ENCODE results near the gene INTS11.

Gene INTS11

DNA sequence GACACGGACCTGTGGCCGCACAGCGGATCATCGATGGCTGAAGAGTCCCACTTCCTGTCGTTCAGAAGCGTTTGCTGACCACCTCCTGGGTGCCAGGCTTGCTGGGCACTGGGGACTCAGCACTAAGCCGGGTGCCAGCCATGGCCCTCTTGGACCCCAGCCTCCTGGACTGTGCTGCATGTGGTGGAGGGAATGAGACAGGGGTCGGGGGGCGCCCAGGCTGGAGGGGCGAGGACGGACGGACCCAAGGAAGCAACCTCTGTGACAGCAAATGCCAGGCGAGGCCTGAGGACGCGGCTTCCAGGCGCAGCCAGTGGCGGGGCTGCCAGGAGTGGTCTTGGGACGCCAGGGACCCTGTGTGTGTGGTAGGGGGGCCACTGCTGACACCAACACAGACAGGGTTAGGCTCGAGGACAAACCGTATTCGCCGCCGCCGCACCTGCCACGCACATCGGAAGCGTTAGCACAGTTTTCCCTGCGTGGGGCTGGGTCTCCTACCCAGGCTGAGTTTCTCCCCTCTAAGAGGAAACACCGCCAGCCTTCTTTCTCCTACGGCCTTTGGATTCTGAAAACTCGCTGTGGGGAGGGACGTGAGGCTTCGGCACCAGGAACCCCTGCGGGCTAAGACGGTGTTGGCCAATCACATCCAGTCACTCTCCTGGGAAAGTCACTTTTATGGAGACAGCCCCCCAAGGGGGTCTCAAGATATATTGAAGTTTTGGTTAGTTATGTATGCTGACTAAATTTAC is 36.9 kb upstream of the INTS11 start:
- ChIA-PET POLR2A (no interaction called here), CTCF (no interaction called here)
- TF ChIP-seq HDGF (IDR thresholded peaks at IDR 0.05; ENCODE audit: borderline replicate concordance) (no peak), ARNT (IDR thresholded peaks at IDR 0.05) (no peak), FOXM1 (IDR thresholded peaks at IDR 0.05; ENCODE audit: borderline replicate concordance) (no peak), NFRKB (IDR thresholded peaks at IDR 0.05) (no peak), ELF4 (IDR thresholded peaks at IDR 0.05) (no peak), BHLHE40 (IDR thresholded peaks at IDR 0.05; ENCODE audit: borderline replicate concordance) (no peak), FOXA1 (IDR thresholded peaks at IDR 0.05) (no peak), FOXK2 (IDR thresholded peaks at IDR 0.05) (no peak), SP1 (IDR thresholded peaks at IDR 0.05) (no peak), ZNF384 (IDR thresholded peaks at IDR 0.05) (no peak), TARDBP (IDR thresholded peaks at IDR 0.05) (no peak), CTBP1 (IDR thresholded peaks at IDR 0.05; ENCODE audit: borderline replicate concordance) (no peak), SUZ12 (IDR thresholded peaks at IDR 0.05) (no peak), LEF1 (IDR thresholded peaks at IDR 0.05; ENCODE audit: borderline replicate concordance) (no peak)
- TF ChIP-seq, protein P1, sequence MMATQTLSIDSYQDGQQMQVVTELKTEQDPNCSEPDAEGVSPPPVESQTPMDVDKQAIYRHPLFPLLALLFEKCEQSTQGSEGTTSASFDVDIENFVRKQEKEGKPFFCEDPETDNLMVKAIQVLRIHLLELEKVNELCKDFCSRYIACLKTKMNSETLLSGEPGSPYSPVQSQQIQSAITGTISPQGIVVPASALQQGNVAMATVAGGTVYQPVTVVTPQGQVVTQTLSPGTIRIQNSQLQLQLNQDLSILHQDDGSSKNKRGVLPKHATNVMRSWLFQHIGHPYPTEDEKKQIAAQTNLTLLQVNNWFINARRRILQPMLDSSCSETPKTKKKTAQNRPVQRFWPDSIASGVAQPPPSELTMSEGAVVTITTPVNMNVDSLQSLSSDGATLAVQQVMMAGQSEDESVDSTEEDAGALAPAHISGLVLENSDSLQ (IDR thresholded peaks at IDR 0.05) = no peak
- DNase-seq (ENCODE audit: extremely low spot score) = no peak

DNA sequence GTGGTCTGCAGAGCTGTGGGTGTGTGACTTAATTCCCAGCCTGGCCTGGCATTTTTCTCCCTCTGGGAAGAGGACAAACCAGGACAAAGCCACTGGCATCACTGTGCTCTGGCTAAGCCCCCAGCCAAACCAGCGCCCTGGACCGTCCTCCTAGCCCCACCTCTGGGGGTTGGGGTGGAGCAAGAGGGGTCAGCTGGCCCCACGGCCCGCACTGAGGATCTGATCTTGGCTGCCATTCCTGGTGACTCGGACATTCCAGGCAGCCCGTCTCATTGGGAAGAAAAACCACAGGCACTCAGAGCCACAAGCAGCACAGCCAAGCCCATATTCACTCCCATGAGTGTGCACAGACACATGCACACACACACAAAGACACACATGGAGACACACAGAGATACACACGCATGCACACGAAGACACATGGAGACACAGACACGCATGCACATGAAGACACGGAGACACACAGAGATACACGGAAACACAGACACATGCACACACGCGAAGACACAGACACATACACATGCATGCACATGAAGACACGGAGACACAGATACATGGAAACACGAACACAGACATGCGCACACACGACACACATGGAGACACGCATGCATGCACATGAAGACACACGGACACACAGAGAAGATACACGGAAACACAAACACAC is 36.2 kb upstream of the INTS11 start:
- POLR2A ChIA-PET = no interaction called here
- CTCF ChIA-PET = no interaction called here
- no peak for DNase-seq (ENCODE audit: extremely low spot score)
- no peak for TF ChIP-seq FOXA1 (IDR thresholded peaks at IDR 0.05)
- no peak for TF ChIP-seq FOXM1 (IDR thresholded peaks at IDR 0.05; ENCODE audit: borderline replicate concordance)
- TF ChIP-seq ZNF384 (IDR thresholded peaks at IDR 0.05) = no peak
- no peak for TF ChIP-seq TARDBP (IDR thresholded peaks at IDR 0.05)
- no peak for TF ChIP-seq FOXK2 (IDR thresholded peaks at IDR 0.05)
- TF ChIP-seq L3MBTL2 (conservative IDR thresholded peaks at IDR 0.05) = no peak
- no peak for TF ChIP-seq SP1 (IDR thresholded peaks at IDR 0.05)
- no peak for TF ChIP-seq SUZ12 (IDR thresholded peaks at IDR 0.05)
- no peak for TF ChIP-seq ELF4 (IDR thresholded peaks at IDR 0.05)
- TF ChIP-seq, protein P1 (IDR thresholded peaks at IDR 0.05) = no peak
- TF ChIP-seq HDGF (IDR thresholded peaks at IDR 0.05; ENCODE audit: borderline replicate concordance) = no peak
- TF ChIP-seq NFRKB (IDR thresholded peaks at IDR 0.05) = no peak

DNA sequence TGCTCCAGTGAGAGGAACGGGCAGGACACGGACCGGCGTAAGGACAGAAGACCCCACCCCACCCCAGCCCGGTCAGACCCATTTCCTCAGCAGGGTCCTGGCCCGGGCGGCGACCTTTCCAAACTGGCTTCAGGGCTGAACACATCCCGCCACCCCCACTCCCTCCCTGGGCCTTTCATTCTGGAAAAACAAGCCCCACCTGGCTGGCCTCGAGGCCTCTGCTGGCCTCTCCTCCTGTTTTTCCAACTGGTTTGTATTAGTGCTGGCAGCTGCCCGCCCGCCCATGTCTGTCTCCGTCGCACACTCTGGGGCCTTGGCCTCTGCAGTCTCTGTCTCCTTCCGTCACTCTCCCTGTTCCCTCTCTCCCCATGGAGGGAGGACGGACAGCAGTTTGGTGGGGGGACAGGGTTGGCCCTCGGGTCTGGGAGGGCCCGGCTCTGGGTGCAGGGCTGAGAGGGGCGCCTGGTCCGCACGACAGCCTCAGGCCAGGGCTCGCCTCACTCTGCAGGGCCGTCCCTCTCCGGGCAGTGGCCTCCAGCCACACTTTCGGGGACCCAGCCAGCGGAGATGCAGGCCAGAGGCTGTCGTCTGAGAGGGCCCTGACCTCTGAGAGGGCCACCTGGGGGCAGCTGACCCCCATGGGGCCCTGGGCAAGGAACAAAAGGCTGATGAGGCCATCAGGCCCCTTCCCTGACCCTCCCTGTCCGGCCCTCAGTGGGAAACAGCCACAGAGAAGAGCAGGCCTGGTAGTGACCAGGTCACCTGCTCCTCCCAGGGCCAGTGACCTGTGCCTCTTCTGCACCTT is 35.4 kb upstream of the INTS11 start:
- no peak for DNase-seq (ENCODE audit: extremely low spot score)
- TF ChIP-seq L3MBTL2 (conservative IDR thresholded peaks at IDR 0.05) (no peak), SUZ12 (IDR thresholded peaks at IDR 0.05) (no peak)
- ChIA-PET POLR2A (no interaction called here), CTCF (no interaction called here)

DNA sequence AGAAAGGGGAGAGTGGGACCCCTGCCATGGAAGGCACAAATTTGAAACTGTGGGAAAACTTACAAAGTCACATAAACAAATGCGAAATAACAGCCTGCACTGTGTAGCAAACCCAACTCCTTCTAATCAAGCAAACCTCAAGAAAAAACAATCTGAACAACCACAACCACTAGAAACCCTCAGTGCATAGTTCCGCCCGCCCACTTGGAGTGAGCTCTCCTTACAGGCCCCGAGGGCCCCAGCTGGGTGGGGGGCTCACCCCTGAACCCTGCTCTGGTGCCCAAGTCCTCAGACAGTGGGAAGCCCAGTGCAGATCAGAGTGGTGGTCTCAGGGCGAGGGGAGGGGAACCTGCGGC is 34.8 kb upstream of the INTS11 start:
- TF ChIP-seq FOXM1 (IDR thresholded peaks at IDR 0.05; ENCODE audit: borderline replicate concordance) (no peak), ZNF384 (IDR thresholded peaks at IDR 0.05) (no peak), SP1 (IDR thresholded peaks at IDR 0.05) (no peak), HDGF (IDR thresholded peaks at IDR 0.05; ENCODE audit: borderline replicate concordance) (no peak), SUZ12 (IDR thresholded peaks at IDR 0.05) (no peak), L3MBTL2 (conservative IDR thresholded peaks at IDR 0.05) (no peak), CTBP1 (IDR thresholded peaks at IDR 0.05; ENCODE audit: borderline replicate concordance) (no peak), FOXA1 (IDR thresholded peaks at IDR 0.05) (no peak), FOXK2 (IDR thresholded peaks at IDR 0.05) (no peak), TARDBP (IDR thresholded peaks at IDR 0.05) (no peak), LEF1 (IDR thresholded peaks at IDR 0.05; ENCODE audit: borderline replicate concordance) (no peak), ELF4 (IDR thresholded peaks at IDR 0.05) (no peak), BHLHE40 (IDR thresholded peaks at IDR 0.05; ENCODE audit: borderline replicate concordance) (no peak), NFRKB (IDR thresholded peaks at IDR 0.05) (no peak)
- TF ChIP-seq, protein P1 (IDR thresholded peaks at IDR 0.05) = no peak
- ChIA-PET CTCF (no interaction called here), POLR2A (interaction anchor here (2.3 kb wide), 1 partner anchor 16 kb away, joined by 8 read pairs; the partner anchor contains the start of gene AURKAIP1)
- no peak for DNase-seq (ENCODE audit: extremely low spot score)

DNA sequence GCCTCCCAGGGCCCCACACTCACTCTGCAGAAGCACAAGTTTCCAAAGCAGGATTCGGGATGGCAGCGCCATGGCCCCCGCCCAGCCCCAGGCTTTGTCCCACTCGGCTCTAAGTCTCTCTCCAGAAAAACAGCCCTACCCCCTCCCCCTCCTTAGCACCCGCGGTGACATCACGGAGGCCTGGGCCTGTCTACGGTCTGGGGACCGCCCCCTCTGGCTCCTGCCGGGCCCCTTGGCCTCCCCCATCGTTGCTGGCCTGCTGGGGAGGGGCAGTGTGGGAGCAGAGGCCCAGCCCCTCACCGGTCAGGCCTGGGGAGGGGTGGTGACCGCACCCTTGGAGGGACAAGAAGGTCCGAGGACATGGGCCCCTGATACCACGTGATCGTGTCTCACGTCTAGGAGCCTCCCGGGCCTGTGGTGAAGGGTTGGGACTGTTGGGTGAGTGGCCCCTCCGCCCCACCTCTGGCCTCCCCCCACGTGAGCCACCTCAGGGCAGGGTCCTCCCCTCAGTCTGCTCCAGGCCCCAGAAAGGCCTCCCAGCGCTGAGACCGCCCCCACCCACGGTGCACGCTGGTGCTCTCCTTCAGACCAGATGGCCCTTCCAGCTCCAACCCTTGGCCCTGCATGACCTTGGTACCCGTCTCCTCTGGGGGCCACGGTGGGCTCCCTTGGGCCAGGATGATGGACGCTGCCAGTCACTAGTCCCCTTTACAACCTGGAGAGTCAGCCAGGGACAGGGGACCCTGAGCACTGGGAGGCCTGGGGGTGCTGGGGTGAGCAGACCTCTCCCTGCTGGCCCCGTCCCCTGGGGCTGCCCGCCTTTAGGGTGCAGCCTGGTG is 34.2 kb upstream of the INTS11 start, which contains the start of gene MXRA8:
TSS of gene MXRA8 (minus strand) at position 123 of the 839 bp plus-strand sequence. CDS start at position 72, 51 bp downstream.
- no peak for TF ChIP-seq L3MBTL2 (conservative IDR thresholded peaks at IDR 0.05)
- TF ChIP-seq HDGF (IDR thresholded peaks at IDR 0.05; ENCODE audit: borderline replicate concordance) = no peak
- no peak for TF ChIP-seq BHLHE40 (IDR thresholded peaks at IDR 0.05; ENCODE audit: borderline replicate concordance)
- TF ChIP-seq LEF1 (IDR thresholded peaks at IDR 0.05; ENCODE audit: borderline replicate concordance) = no peak
- TF ChIP-seq TARDBP (IDR thresholded peaks at IDR 0.05) = no peak
- no peak for TF ChIP-seq CTBP1 (IDR thresholded peaks at IDR 0.05; ENCODE audit: borderline replicate concordance)
- no peak for TF ChIP-seq FOXA1 (IDR thresholded peaks at IDR 0.05)
- no peak for TF ChIP-seq ARNT (IDR thresholded peaks at IDR 0.05)
- TF ChIP-seq, protein P1 (IDR thresholded peaks at IDR 0.05) = no peak
- TF ChIP-seq ELF4 (IDR thresholded peaks at IDR 0.05) = no peak
- TF ChIP-seq NFRKB (IDR thresholded peaks at IDR 0.05) = no peak
- TF ChIP-seq SP1 (IDR thresholded peaks at IDR 0.05) = no peak
- no peak for TF ChIP-seq FOXK2 (IDR thresholded peaks at IDR 0.05)
- no peak for TF ChIP-seq ZNF384 (IDR thresholded peaks at IDR 0.05)
- TF ChIP-seq FOXM1 (IDR thresholded peaks at IDR 0.05; ENCODE audit: borderline replicate concordance) = no peak
- no peak for TF ChIP-seq SUZ12 (IDR thresholded peaks at IDR 0.05)
- DNase-seq (ENCODE audit: extremely low spot score) = no peak
- CTCF ChIA-PET = no interaction called here
- POLR2A ChIA-PET = interaction anchor here (2.3 kb wide), 1 partner anchor 16 kb away, joined by 8 read pairs; the partner anchor contains the start of gene AURKAIP1

Data from HEK293T (cell line).